ENCODE measurements around the gene UTS2B. TPM values are rescaled to one million over a fixed set of nuclear protein-coding genes. Genes with fewer than 3 reads are reported as not detected.

The UTS2B gene
- total RNA-seq, 1 donor from 2014 or later = 0.69 TPM

DNA sequence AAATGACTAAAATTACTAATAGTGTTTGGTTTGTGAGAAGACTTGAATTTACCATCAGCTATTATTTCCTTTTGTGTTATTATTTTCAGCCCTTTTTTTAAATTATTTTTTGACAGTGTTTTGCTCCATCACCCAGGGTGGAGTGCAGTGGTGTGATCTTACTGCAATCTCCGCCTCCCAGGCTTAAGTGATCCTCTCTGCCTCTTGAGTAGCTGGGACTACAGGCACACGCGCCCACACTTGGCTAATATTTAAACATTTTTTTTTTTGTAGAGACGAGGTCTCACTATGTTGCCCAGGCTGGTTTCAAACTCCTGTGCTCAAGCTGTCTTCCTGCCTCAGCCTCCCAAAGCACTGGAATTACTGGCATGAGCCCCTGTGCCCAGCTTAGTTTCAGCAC is 31.7 kb upstream of the UTS2B start:
- H3K4me3 ChIP-seq (ENCODE audit: low read depth, low read length) = no peak overlapping the region
- no peak for DNase-seq (ENCODE audit: low read depth)
- TF ChIP-seq, protein P1, sequence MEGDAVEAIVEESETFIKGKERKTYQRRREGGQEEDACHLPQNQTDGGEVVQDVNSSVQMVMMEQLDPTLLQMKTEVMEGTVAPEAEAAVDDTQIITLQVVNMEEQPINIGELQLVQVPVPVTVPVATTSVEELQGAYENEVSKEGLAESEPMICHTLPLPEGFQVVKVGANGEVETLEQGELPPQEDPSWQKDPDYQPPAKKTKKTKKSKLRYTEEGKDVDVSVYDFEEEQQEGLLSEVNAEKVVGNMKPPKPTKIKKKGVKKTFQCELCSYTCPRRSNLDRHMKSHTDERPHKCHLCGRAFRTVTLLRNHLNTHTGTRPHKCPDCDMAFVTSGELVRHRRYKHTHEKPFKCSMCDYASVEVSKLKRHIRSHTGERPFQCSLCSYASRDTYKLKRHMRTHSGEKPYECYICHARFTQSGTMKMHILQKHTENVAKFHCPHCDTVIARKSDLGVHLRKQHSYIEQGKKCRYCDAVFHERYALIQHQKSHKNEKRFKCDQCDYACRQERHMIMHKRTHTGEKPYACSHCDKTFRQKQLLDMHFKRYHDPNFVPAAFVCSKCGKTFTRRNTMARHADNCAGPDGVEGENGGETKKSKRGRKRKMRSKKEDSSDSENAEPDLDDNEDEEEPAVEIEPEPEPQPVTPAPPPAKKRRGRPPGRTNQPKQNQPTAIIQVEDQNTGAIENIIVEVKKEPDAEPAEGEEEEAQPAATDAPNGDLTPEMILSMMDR (conservative IDR thresholded peaks at IDR 0.05; ENCODE audit: low read depth, low read length) = no peak

DNA sequence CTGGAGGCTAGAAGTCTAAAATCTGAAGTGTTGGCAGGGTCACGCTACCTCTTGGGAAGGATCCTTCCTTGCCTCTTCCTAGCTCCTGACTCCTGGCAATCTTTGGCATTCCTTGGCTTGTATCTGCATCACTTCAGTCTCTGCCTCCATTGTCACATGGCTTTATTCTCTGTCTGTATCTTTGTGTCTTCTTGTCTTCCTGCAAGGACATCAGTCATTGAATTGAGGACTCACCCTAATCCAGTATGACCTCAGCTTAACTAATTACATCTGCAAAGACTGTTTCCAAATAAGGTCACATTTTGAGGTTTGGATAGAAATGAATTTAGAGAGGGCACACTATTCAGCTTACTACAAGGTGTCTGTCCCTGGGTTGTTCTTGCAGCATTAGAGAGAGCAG is 31.1 kb upstream of the UTS2B start:
- no peak for DNase-seq (ENCODE audit: low read depth)
- no peak overlapping the region for H3K4me3 ChIP-seq (ENCODE audit: low read depth, low read length)
- TF ChIP-seq, protein P1 (conservative IDR thresholded peaks at IDR 0.05; ENCODE audit: low read depth, low read length) = no peak

DNA sequence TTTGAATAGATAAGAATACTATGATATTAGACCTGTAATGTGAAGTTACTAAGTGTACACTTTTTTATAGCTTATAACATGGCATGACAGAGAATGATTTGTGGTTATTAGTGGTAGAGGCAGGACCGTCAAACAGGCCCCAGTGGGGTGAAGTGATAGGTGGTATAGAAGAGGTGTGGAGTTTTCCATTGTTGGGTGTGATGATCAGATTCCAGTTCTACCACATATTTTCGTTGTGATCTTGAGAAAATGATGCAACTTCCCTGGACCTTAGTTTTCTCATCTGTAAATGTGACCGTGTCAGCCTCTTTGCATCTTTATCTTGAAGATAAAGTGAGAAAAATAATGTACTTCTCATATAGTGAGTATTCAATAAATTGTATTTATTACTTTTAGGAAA is 30.3 kb upstream of the UTS2B start:
- TF ChIP-seq, protein P1 (conservative IDR thresholded peaks at IDR 0.05; ENCODE audit: low read depth, low read length) = no peak
- no peak for DNase-seq (ENCODE audit: low read depth)
- H3K4me3 ChIP-seq (ENCODE audit: low read depth, low read length) = no peak overlapping the region

DNA sequence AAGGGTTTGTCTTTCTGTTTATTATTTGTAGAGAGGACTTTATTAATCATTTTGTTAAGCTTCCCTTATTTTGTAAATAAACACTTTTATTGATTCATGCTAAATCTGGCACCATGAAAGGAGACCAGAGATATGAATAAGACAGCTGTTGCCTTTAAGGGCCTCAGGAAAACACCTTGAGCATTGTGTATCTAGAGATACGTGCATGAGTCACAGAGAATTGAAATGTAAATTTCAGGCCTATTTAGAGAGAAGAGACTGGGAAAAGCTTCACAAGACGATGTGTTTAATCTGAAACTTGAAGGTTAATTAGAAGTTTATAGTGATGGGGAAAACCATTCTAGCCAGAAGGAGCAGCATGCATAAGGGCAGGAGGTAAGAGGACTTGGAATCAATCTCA is 28.6 kb upstream of the UTS2B start:
- no peak for DNase-seq (ENCODE audit: low read depth)

DNA sequence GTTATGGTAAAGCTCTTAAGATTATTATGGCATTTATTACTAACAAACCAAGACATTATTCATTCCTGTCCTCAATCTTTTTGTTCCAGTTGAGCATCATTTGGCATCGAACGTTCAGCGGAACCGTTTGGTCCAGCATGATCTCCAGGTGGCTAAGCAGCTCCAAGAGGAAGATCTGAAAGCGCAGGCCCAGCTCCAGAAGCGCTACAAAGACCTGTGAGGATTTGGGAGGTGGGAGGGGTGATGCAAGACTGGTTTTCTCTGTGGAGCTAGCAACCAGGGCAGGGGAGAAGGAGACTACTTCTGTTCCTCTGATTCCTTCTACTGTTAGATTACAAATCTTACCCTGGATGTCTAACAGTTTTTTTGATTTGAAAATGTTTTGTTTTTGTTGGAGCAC is 27.6 kb upstream of the UTS2B start:
- no peak for DNase-seq (ENCODE audit: low read depth)
- no peak overlapping the region for H3K4me3 ChIP-seq (ENCODE audit: low read depth, low read length)
- TF ChIP-seq, protein P1 (conservative IDR thresholded peaks at IDR 0.05; ENCODE audit: low read depth, low read length) = no peak

More for the DNA sequence above, 28.6 kb upstream of the UTS2B start:
- H3K4me3 ChIP-seq (ENCODE audit: low read depth, low read length) = no peak overlapping the region
- TF ChIP-seq, protein P1 (conservative IDR thresholded peaks at IDR 0.05; ENCODE audit: low read depth, low read length) = no peak

DNA sequence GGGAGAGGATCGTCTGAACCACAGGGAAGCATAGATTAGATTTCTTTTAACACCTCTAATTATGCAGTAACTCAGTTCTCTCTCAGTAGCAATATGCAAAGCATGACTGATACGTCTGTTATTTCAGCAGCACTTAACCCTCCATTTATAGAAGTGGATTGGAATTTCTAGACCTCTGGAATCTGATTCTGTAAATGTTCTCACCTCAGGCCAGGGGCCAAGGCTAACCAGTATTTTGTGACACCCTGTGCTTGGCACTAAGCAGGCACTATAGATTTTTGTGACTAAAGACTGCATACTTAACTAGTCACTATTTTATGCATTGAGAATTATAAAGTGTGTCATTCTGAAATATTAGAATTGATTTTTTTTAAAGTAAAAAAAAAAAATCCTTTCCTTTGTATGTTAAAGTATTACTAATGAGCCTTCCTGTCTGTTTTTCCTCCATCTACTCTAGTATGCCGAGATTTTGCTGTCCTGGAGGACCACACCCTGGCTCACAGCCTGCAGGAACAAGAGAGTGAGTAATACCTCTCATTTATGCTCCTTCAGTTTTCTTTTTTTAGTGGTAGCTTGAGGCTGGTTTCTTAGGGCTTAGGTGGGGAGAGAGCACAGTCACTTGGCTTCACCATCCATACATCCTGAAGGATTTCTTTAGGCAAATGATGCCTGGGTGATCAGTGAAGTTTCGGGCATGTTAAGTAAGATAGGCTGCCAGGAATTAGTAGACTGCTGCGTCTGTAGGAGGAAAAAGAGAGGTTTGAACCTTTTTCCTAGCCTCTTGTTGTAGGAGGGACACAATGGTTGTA is 26.5 kb upstream of the UTS2B start:
- DNase-seq (ENCODE audit: low read depth) = peak; percentile 70
- TF ChIP-seq, protein P1 (conservative IDR thresholded peaks at IDR 0.05; ENCODE audit: low read depth, low read length) = no peak
- H3K4me3 ChIP-seq (ENCODE audit: low read depth, low read length) = no peak overlapping the region

DNA sequence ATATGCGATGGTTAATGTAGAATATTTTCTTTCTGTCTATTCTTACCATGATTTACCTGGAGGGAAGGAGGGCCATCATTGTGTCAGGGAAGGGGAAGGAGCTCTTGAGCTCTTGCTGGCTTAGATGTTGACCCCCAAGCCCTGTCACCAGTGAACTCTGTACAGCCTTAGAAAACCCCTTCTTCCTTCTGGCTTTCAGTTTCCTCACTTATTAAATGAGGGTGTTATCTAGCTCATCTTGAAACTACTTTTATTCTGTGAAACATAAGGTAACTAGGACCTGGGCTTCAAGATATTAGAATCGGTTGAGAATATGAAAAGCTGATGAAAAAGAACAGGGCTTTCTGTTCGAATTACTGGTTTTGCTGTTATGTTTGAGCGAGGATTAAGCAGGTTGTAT is 25.1 kb upstream of the UTS2B start:
- no peak for DNase-seq (ENCODE audit: low read depth)
- H3K4me3 ChIP-seq (ENCODE audit: low read depth, low read length) = no peak overlapping the region
- TF ChIP-seq, protein P1 (conservative IDR thresholded peaks at IDR 0.05; ENCODE audit: low read depth, low read length) = no peak

Measured in epithelial cell of proximal tubule (primary cell).